GM18870 (cell line): ENCODE measurements around the gene AFAP1L1.
"Not testable (repeated sequence)": the region's sequence is repeated elsewhere in the genome, so short reads cannot be mapped to it uniquely, and the experiment has no call there.

Source experiments
- ATAC-seq: cut with Tn5 transposase; IDR thresholded peaks from one replicate; pipeline ENCODE4 v1.9.1; 2021; ENCODE audit warnings: moderate library complexity; ENCODE audit not compliant: unreplicated experiment

Gene AFAP1L1

DNA sequence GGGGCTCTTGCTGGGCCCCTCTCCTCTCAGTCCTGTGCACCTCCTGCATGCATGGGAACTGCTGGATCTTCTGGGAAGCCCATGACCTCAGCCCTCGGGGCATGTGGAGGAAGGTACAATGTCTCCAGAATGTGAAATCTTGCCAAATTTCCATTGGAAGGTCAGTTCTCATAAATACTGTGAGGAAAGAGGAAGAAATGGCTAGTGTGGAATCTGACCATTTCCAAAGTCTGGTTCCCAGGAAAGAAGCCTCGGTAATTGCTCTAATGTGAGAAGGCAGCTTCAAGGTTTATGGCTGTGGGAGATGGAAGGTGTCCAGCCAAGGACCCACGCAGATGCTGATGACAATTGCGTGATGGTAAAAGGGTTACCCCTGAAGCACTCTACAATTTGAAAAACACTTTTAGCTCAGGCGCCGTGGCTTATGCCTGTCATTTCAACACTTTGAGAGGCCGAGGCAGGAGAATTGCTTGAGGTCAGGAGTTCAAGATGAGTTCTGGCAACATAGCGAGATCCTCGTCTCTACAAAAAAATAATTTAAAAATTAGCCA lies 115.5 kb downstream of the AFAP1L1 start:
- ATAC-seq = no peak

DNA sequence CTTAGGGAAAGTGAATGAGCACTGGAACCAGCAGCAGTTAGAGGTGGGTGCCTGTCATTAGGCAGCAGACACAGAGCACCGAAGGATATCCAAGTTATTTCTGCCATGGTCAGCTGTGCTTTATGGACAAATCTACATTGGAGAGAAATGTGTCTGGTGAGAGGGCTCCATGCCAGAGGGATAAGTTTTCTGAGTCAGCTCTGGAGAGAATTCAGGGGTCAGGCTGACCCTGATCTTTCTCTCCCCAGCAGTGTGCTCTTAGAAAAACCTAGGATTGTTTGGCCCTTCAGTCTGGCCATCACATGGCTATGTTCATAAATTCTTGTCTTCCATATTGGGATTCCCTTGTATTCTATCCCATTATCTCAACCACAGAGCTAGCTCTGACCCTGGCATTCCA lies 116.3 kb downstream of the AFAP1L1 start:
- no peak for ATAC-seq

DNA sequence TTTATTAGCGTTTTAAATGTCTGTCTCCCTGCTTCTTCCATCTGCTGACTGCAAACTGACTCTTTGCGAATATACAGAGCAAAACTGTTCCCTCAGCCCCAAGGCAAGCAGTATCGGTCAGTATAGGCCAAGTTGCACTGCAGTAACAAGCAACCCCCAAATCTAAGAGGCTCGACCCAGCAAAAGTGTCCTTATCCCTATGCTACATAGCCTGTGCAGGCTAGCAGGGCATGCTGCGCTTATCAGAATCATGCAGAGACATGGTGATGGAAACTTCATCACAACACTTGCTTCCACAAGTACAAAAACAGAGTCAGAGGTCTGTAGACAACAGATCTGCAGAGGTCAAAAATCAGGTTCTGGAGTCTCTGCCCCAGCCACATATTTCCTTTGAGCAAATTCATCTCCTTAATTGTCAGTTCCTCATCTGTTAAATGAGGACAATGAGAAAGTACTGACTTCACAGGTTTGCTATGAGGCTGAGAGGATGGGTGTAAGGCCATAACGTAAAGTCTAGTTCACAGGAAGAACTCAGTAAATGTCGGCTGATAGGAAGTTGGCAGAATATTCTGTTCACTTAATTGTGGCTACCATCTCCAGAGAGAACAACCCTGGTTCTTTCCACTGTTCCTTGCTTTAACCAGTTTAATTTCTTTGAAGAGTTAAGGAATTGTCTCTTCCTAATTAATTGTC lies 117.0 kb downstream of the AFAP1L1 start:
- no peak for ATAC-seq

DNA sequence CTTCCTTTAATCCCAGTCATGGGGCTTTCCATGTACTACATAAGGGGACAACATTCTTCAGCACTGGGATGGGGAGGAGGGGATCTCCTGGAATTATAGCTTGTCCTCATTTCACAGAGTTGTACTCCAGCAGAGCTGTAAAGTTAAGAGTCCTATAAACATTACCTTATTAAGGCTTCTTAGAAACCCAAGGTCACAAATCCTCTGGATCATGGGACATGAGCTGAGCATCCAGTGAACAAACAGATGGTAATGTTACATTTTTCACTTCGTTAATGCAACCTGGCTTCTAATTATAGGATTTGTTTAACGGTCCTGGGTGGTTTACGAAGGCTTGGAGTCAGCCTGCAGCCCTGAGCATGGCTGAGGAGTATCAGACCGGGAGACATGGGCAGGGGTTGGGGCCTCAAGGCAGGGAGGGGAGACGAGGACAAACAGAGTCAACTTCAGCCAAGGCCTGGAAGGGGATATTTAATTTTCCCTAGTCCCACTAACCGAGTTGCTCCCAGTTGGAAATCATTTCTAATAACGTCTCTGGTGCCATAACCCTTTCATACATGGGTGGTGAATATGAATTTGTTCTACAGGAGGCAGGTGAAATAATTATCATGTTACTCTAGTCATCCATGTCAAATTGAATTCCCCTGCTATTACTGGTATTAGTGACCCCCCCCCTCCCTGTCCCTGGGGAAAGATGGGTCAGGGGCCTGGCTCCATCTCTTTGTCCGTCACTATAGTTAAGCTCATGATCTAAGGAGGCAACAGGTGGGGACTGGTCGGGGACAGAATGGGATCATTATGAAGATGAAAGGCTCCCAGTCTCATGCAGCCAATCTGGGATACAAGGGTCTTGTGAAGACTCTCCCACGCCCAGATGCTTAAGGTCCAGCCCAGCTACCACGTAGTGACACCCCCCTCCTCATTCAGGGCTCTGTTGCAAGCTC lies 118.2 kb downstream of the AFAP1L1 start:
- no peak for ATAC-seq

DNA sequence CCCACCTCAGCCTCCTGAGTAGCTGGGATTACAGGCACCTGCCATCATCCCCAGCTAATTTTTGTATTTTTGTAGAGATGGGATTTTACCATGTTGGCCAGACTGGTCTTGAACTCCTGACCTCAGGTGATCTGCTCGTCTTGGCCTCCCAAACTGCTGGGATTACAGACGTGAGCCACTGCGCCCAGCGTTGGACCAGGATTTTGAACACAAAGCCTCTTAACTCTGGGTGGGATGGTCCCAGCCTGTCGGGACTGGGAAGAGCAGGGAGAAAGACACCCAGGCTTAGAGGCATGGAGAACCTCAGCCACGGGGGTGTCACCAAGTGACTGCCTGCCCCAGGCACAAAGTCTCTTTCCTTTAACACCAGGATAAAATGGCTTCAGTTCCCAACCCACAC lies 119.4 kb downstream of the AFAP1L1 start:
- not testable (repeated sequence) for ATAC-seq
